Right ventricle myocardium inferior (tissue), 1 donor: Measurements from ENCODE around the gene MNS1. TPM values are rescaled to one million over a fixed set of nuclear protein-coding genes. Genes with fewer than 3 reads are reported as not detected.
A peak's percentile ranks its signal among the peaks of the same experiment; 100 is the strongest.
"Not testable (repeated sequence)": the region's sequence is repeated elsewhere in the genome, so short reads cannot be mapped to it uniquely, and the experiment has no call there.

ENCODE experiments used
- ATAC-seq: fragments of 200-7000 bp; cut with Tn5 transposase; one replicate; pipeline ENCODE4 v1.9.1; 2020; ENCODE audit warnings: mild to moderate bottlenecking, moderate library complexity
- DNase-seq: peaks from one replicate; pipeline ENCODE4 v3.0.0; 2021; ENCODE audit errors: missing footprints
- intact Hi-C: fragments of 100-400 bp; cut with DNase I; formaldehyde crosslinking; loops from one replicate; pipeline ENCODE4 v1.11.0; 2022
- long read RNA-seq: library from polyadenylated mRNA; unstranded; transcript quantifications from one replicate; pipeline ENCODE4 v2.0.0, GENCODE V29; 2021
- total RNA-seq: library from RNA; stranded (reverse); fragmentation: NEBNext Ultra II Directional; extraction: Animal tissue kit (Norgen Biotek cat#: 25700); gene quantifications from one replicate; pipeline ENCODE4 v1.2.1, GENCODE V29; 2021
- donor health status: DM: no; HTN: yes; CAD: no; lungs with severe emphysema.

The MNS1 gene
- total RNA-seq = 1.0 TPM
- long read RNA-seq = 0 reads

- DNase-seq = peak; percentile 92
- intact Hi-C loops = no loop called here
- peak; percentile 100 for ATAC-seq
These were observed at the start of gene MNS1 for GRCh38 chr15:56464893-56465520. MNS1 (minus strand) TSS chr15:56465137; CDS start chr15:56464972, 165 bp downstream.

- intact Hi-C loops = loop anchor here (2.0 to 10.0 kb wide), 3 partner anchors 648 to 810 kb away; no protein-coding TSS in a partner anchor
- ATAC-seq (peak; percentile 75), DNase-seq (no peak)
These were observed 31.7 kb upstream of the MNS1 start for GRCh38 chr15:56496635-56497034.

GRCh38 chr15:56495533-56495932 lies 30.6 kb upstream of the MNS1 start:
- intact Hi-C loops = loop anchor here (5.0 to 10.0 kb wide), 2 partner anchors 649 to 717 kb away; no protein-coding TSS in a partner anchor
- ATAC-seq = no peak
- DNase-seq = no peak

- no peak for ATAC-seq
- no peak for DNase-seq
- intact Hi-C loops = loop anchor here (5.0 to 10.0 kb wide), 2 partner anchors 650 to 717 kb away; no protein-coding TSS in a partner anchor
These were observed 30.1 kb upstream of the MNS1 start for GRCh38 chr15:56495053-56495452.

- intact Hi-C loops = loop anchor here (10.0 kb wide), 1 partner anchor 652 kb away; no protein-coding TSS in a partner anchor
- no peak for DNase-seq
These were observed 28.0 kb upstream of the MNS1 start for GRCh38 chr15:56492791-56493555.

GRCh38 chr15:56492236-56492635 lies 27.3 kb upstream of the MNS1 start:
- ATAC-seq = no peak
- intact Hi-C loops = loop anchor here (10.0 kb wide), 1 partner anchor 653 kb away; no protein-coding TSS in a partner anchor
- no peak for DNase-seq

More at GRCh38 chr15:56492791-56493555, 28.0 kb upstream of the MNS1 start:
- no peak for ATAC-seq

GRCh38 chr15:56491110-56491722 lies 26.3 kb upstream of the MNS1 start:
- no peak for ATAC-seq
- no peak for DNase-seq
- intact Hi-C loops = loop anchor here (10.0 kb wide), 1 partner anchor 654 kb away; no protein-coding TSS in a partner anchor

- ATAC-seq = no peak
- DNase-seq = no peak
- intact Hi-C loops = loop anchor here (10.0 kb wide), 1 partner anchor 654 kb away; no protein-coding TSS in a partner anchor
These were observed 25.5 kb upstream of the MNS1 start for GRCh38 chr15:56490461-56490860.

GRCh38 chr15:56486206-56486605 lies 21.3 kb upstream of the MNS1 start:
- intact Hi-C loops = not testable (repeated sequence)

GRCh38 chr15:56485426-56485825 lies 20.5 kb upstream of the MNS1 start:
- ATAC-seq, DNase-seq, intact Hi-C loops: not testable (repeated sequence)

More at GRCh38 chr15:56486206-56486605, 21.3 kb upstream of the MNS1 start:
- not testable (repeated sequence) for DNase-seq, ATAC-seq

GRCh38 chr15:56484287-56484686 lies 19.4 kb upstream of the MNS1 start:
- intact Hi-C loops = no loop called here
- ATAC-seq (no peak), DNase-seq (no peak)

GRCh38 chr15:56475351-56475750 lies 10.4 kb upstream of the MNS1 start:
- intact Hi-C loops = no loop called here
- DNase-seq (no peak), ATAC-seq (no peak)

- intact Hi-C loops = no loop called here
- DNase-seq = no peak
- ATAC-seq = no peak
These were observed 8.1 kb upstream of the MNS1 start for GRCh38 chr15:56473017-56473416.

- DNase-seq = no peak
- ATAC-seq = no peak
- intact Hi-C loops = no loop called here
These were observed 7.3 kb upstream of the MNS1 start for GRCh38 chr15:56472278-56472677.

GRCh38 chr15:56471440-56472069 lies 6.6 kb upstream of the MNS1 start:
- intact Hi-C loops = no loop called here
- no peak for DNase-seq
- ATAC-seq = no peak

GRCh38 chr15:56469483-56469882 lies 4.5 kb upstream of the MNS1 start:
- ATAC-seq = no peak
- no peak for DNase-seq
- intact Hi-C loops = no loop called here

- DNase-seq (no peak), ATAC-seq (no peak)
- intact Hi-C loops = no loop called here
These were observed 3.5 kb upstream of the MNS1 start for GRCh38 chr15:56468401-56468800.

GRCh38 chr15:56467616-56468015 lies 2.7 kb upstream of the MNS1 start:
- DNase-seq = no peak
- intact Hi-C loops = no loop called here
- ATAC-seq = no peak

GRCh38 chr15:56460947-56461346 lies 4.0 kb downstream of the MNS1 start:
- intact Hi-C loops = no loop called here
- DNase-seq = no peak
- ATAC-seq = no peak
